Fibroblast of skin of right biceps (primary cell): ENCODE data around the gene FAM83G.
"Not testable (repeated sequence)": the region's sequence is repeated elsewhere in the genome, so short reads cannot be mapped to it uniquely, and the experiment has no call there.

Experiments used
- DNase-seq: peaks from one replicate; pipeline ENCODE4 v3.0.0-alpha.2; 2013

FAM83G gene

GRCh38 chr17:19004421-19005136 lies at the start of gene FAM83G:
TSS of gene FAM83G (minus strand) at chr17:19004764. CDS start at chr17:19004041, 723 bp downstream.
- DNase-seq = peak; percentile 77

- DNase-seq = not testable (repeated sequence)
Measured at GRCh38 chr17:19048826-19049225, 44.3 kb upstream of the FAM83G start.

- not testable (repeated sequence) for DNase-seq
Measured at GRCh38 chr17:19047510-19047909, 42.9 kb upstream of the FAM83G start.

- not testable (repeated sequence) for DNase-seq
Measured at GRCh38 chr17:19046782-19047375, 42.3 kb upstream of the FAM83G start, which contains the start of gene GRAP. TSS of gene GRAP (minus strand) at chr17:19046957. CDS start at chr17:19046926, 31 bp downstream.

GRCh38 chr17:19044643-19045042 lies 40.1 kb upstream of the FAM83G start:
- DNase-seq = not testable (repeated sequence)

- not testable (repeated sequence) for DNase-seq
Measured at GRCh38 chr17:19043032-19043431, 38.5 kb upstream of the FAM83G start.

- DNase-seq = not testable (repeated sequence)
Measured at GRCh38 chr17:19042369-19042768, 37.8 kb upstream of the FAM83G start.

GRCh38 chr17:19041871-19042270 lies 37.3 kb upstream of the FAM83G start:
- DNase-seq = not testable (repeated sequence)

GRCh38 chr17:19040350-19040749 lies 35.8 kb upstream of the FAM83G start:
- not testable (repeated sequence) for DNase-seq

GRCh38 chr17:19038730-19039129 lies 34.2 kb upstream of the FAM83G start:
- not testable (repeated sequence) for DNase-seq

GRCh38 chr17:19038007-19038406 lies 33.4 kb upstream of the FAM83G start:
- not testable (repeated sequence) for DNase-seq

GRCh38 chr17:19037547-19037946 lies 33.0 kb upstream of the FAM83G start:
- not testable (repeated sequence) for DNase-seq

GRCh38 chr17:19036186-19036585 lies 31.6 kb upstream of the FAM83G start:
- DNase-seq = not testable (repeated sequence)

- not testable (repeated sequence) for DNase-seq
Measured at GRCh38 chr17:19032377-19032988, 27.9 kb upstream of the FAM83G start.

- DNase-seq = not testable (repeated sequence)
Measured at GRCh38 chr17:19031729-19032128, 27.2 kb upstream of the FAM83G start.

- not testable (repeated sequence) for DNase-seq
Measured at GRCh38 chr17:19030771-19031449, 26.3 kb upstream of the FAM83G start.

- not testable (repeated sequence) for DNase-seq
Measured at GRCh38 chr17:19029740-19030139, 25.2 kb upstream of the FAM83G start.

GRCh38 chr17:19028671-19029070 lies 24.1 kb upstream of the FAM83G start:
- not testable (repeated sequence) for DNase-seq

GRCh38 chr17:19024101-19025078 lies 19.8 kb upstream of the FAM83G start:
- peak; percentile 69 for DNase-seq

- no peak for DNase-seq
Measured at GRCh38 chr17:19023209-19023999, 18.8 kb upstream of the FAM83G start.

GRCh38 chr17:19022747-19023146 lies 18.2 kb upstream of the FAM83G start:
- DNase-seq = no peak
